Retina (tissue), 1 donor: ENCODE data around the gene MAN1C1.

ENCODE experiments used
- DNase-seq: peaks from one replicate; pipeline ENCODE4 v3.0.0-alpha.2; 2016

The MAN1C1 gene

GRCh38 chr1:25787760-25788166 is 171.2 kb downstream of the MAN1C1 start:
- no peak for DNase-seq

DNA sequence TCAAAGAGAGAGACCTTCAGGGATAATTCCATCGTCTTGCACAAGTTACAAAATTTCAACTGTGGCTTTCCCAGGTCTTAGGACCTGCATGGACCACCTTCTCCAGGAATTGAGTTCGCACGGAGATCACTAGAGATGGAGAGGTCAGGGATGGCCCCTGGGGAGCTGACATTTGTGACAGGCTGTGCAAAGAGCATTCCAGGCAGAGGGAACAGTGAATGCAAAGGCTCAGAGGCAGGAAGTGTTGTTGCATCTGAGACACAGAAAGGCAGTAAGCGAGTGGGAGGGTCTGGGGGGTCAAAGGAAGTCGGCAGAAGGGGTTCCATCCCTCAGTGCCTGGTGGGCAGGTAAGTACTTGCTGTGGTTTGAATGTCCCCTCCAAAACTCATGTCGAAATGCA is 173.9 kb downstream of the MAN1C1 start:
- DNase-seq: no peak

- DNase-seq: no peak
Measured at GRCh38 chr1:25792115-25792514, 175.5 kb downstream of the MAN1C1 start.

- DNase-seq: no peak
Measured at GRCh38 chr1:25793585-25794170, 177.1 kb downstream of the MAN1C1 start.

GRCh38 chr1:25794325-25794724 is 177.7 kb downstream of the MAN1C1 start:
- no peak for DNase-seq

DNA sequence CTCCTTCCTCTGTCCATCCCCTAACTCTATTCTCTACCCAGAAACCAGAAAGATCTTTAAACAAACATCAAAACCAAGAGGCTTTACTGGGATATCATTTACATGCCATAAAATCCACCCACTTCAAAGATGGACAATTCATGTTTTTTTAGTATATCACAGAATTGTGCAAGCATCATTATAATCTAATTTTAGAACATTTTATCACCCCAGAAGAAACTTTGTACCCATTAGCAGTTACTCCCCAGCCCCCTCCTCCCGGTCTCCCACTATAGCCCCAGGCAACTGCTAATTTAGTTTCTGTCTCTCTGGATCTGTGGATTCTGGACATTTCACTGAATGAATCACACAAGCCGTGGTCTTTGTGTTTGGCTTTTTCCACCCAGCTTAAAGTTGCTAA is 178.6 kb downstream of the MAN1C1 start:
- no peak for DNase-seq

- peak; percentile 34 for DNase-seq
Measured at GRCh38 chr1:25795946-25796810, 179.6 kb downstream of the MAN1C1 start.

DNA sequence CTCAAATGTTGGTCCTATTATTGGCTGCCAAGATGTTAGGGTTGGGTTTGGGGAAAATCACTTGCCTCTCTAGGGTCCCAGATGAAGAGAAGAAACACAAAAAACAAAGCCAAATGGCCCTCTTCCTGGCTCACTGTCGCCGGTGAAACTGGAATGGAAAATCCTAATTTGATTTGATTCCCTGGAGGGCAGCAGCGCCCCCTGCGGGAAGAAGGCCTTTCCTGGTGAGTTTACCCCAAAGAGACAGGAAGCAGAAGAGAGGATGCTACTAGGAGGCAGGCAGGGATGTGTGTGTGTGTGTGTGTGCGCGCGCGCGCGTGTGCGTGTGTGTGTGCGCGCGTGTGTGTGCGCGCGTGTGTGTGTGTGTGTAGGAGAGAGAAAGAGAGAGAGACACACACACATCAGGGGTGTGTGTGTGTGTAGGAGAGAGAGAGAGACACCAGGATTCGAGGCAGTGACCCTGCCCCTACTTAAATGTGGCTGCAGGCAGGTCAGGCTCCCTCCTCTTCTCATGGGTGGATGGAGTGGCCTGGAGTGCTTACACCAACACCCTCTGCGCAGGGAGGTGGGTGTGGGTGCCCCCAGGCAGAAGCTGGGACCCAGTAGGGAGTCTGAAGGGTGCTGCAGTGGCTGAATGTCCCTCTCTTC is 180.3 kb downstream of the MAN1C1 start:
- DNase-seq: peak; percentile 80

DNA sequence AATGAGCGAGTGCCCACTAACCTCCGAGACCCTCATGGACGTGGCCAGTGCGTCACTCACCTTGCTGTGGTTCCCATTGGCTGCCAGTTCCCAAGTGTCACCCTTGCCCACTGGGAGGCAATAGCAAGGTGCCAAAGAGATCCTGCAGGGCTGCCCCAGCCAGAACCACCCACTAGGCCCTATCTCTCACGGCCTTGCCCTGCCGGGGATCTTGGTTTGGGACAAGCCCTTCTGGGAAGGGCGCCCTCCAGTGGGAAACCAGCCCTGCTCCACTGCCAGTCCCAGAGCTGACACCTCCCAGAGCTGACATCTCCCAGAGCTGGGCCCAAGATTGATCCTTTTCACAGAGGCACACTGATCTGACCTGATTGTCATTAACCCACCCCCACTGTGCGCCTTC is 181.3 kb downstream of the MAN1C1 start:
- DNase-seq: no peak

GRCh38 chr1:25798666-25799351 is 182.2 kb downstream of the MAN1C1 start:
- no peak for DNase-seq

DNA sequence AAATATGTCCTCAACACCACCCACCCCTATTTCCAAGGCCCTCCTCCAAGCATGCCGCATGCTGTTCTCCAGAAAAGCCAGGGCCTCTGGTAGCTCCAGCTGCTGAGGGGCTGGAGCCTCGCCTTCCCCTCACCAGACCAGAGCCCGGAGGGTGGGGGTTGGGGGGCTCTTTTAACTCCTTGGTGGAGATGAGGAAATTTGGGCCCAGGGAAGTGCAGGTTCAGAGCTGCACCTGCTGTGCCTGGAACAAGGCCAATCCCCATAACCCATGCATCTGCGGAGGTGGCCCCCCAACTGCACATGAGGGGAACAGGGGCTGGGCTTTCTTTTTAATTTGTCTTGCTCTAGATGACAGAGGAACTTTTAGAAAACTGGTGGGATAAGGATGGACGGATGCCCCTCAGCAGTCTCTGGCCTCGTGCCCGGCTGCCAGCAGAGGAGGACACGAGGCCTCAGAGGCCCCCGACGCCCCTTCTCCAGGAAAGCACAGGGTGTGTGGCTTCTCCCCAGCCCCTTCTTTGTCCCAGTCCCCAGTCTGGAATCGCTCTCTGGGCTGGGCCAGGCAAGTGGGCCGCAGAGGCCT is 182.9 kb downstream of the MAN1C1 start:
- peak; percentile 85 for DNase-seq

DNA sequence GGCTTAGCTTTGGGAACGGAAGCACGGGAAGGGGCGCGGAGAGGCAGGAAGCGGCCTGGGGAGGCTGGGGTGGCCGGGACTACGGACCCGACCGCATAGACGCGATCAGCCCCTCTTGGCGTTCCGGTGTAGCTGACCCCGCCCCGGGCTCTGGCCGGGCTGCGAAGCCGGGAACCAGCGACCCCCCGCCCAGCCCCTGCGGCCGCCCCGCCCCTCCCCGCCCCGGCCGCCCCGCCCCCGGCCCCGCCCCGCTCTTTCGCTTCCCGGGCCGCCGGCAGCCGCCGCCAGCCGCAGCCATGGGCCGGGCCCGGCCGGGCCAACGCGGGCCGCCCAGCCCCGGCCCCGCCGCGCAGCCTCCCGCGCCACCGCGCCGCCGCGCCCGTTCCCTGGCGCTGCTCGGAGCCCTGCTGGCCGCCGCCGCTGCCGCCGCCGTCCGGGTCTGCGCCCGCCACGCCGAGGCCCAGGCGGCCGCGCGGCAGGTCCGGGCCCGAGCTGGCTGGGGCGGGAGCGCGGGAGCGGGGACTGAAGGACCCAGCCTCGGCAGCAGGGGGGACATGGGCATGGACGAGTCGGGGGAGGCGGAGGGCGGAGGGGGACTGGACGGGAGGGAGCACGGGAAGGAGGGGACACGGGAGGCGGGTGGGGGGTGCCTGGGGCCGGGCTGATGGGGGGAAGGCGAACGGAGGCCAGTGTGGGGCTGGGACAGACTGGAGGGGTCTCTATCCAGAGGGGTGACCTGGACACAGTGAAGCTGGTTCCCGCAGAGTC is 183.5 kb downstream of the MAN1C1 start, which contains the start of gene SELENON:
SELENON (plus strand) TSS at position 259 of the 768 bp plus-strand sequence; CDS start at position 297, 38 bp downstream.
- no peak for DNase-seq

DNA sequence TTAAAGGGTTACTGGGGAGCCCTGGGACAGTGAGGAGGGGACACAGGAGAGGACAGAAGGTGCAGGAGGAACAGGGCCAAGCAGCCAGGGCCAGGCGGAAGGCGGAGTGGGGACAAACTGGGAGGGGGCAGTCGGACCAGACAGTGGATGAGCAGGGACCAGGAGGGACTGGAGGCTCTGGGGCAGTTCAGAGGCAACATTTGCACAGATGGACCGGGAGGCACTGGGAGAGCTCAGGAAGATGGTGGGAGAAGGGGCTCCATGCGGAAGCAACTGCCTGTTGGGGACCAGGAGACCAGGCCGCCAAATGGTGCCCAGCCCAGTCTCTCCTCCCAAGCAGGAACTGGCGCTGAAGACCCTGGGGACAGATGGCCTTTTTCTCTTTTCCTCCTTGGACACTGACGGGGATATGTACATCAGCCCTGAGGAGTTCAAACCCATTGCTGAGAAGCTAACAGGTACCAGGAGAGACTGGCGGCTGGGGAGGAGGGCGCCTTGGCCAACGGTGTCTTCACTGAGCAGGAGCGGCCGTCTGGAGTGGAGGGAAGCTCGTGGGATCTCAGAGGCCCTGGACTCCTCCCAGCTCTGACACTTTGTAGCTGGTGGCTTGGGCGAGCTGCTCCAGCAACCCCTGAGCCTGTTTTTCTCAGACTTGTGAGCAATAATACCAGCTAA is 184.2 kb downstream of the MAN1C1 start:
- DNase-seq: peak; percentile 53

- no peak for DNase-seq
Measured at GRCh38 chr1:25802915-25803314, 186.3 kb downstream of the MAN1C1 start.

DNA sequence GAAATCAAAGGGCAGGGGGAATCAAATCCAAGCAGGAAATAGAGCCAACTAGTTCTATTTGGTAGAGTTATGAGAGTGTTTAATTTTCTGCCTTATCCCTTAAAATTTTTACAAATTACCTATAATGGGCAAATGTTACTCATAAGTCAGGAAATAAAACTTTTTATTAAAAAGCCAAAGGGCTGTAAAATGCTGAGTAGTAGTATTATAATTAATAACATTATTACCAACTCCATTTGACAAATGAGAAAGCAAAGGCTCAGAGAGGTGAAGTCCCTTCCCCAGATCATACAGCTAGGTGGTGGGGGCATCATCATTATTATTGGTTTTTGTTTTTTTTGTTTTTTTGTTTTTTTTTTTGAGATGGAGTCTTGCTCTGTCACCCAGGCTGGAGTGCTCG is 186.8 kb downstream of the MAN1C1 start:
- no peak for DNase-seq

- no peak for DNase-seq
Measured at GRCh38 chr1:25804244-25804963, 187.8 kb downstream of the MAN1C1 start.

DNA sequence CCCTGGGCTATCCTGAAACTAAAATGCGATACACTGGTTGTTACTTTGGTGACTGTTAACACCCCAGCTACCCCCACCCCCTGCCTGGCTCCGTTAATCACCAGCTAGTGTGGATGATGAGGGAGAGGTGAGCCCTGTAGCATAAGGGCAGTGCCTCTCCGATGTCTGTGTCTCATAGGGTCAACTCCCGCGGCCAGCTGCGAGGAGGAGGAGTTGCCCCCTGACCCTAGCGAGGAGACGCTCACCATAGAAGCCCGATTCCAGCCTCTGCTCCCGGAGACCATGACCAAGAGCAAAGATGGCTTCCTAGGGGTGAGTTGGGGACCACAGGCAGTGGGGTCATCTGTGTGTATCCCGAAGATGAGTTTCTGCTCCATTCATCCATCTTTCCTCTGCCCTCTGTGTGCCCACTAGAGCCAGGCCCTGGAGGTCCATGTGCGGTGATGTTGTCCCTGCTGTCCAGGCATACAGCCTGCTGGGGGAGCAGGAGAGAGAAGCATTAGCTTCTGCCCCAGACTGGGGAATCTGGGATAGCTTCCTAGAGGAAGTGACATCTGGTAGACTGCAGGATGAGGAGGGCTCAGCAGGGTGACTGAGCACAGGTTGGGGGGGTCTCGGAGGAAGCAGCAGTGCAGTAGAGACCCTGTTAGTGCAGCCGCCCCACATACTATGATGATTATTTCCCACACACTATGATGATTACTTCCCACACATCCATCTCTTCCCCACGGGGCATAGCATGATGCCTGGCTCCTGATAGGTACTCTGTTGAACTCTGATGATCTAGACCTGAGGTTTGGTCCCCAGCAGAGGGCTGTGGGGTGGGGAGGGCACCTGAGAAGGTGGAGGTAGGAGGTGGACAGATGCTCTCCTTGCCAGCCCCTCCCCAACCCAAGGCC is 188.6 kb downstream of the MAN1C1 start:
- no peak for DNase-seq

GRCh38 chr1:25805863-25806225 is 189.3 kb downstream of the MAN1C1 start:
- DNase-seq: no peak

GRCh38 chr1:25806418-25806817 is 189.8 kb downstream of the MAN1C1 start:
- no peak for DNase-seq
